Hematopoietic multipotent progenitor cell treated with erythropoietin and hydrocortisone succinate and interleukin-3 and kit ligand, for 15 days (in vitro differentiated cells): ENCODE data around the gene PAM16.

Source experiments
- DNase-seq: peaks from one replicate; pipeline ENCODE4 v3.0.0-alpha.2; 2015; ENCODE audit warnings: low spot score

PAM16 gene

GRCh38 chr16:4298761-4299522, 52.2 kb downstream of the PAM16 start:
- no peak for DNase-seq

- no peak for DNase-seq
Observed at GRCh38 chr16:4297480-4297879, 53.6 kb downstream of the PAM16 start.

GRCh38 chr16:4295581-4295980, 55.5 kb downstream of the PAM16 start:
- DNase-seq: no peak

- DNase-seq: no peak
Observed at GRCh38 chr16:4293822-4294457, 57.2 kb downstream of the PAM16 start.

GRCh38 chr16:4293181-4293716, 57.9 kb downstream of the PAM16 start:
- no peak for DNase-seq

GRCh38 chr16:4291699-4292098, 59.4 kb downstream of the PAM16 start:
- DNase-seq: no peak
